Measurements from ENCODE around the gene PTPN7.

Gene PTPN7

GRCh38 chr1:202189918-202190715 is 29.7 kb upstream of the PTPN7 start:
- DNase-seq (ENCODE audit: low read depth in 2 of 2): peak in 1 of 2 donors; percentile 20
- H3K4me3 ChIP-seq (replicated peaks in 1 of 2; ENCODE audit: low read depth in 2 of 2, low read length in 2 of 2): no peak overlapping the region
- peak; percentile 31 for TF ChIP-seq CTCF (IDR thresholded peaks at IDR 0.05; ENCODE audit: low read depth, low read length)

- TF ChIP-seq CTCF (IDR thresholded peaks at IDR 0.05; ENCODE audit: low read depth, low read length): peak; percentile 66
- H3K4me3 ChIP-seq (replicated peaks in 1 of 2; ENCODE audit: low read depth in 2 of 2, low read length in 2 of 2): no peak overlapping the region
- DNase-seq (ENCODE audit: low read depth in 2 of 2): peak; percentile 64 to 65
Observed at GRCh38 chr1:202189001-202189790, 28.8 kb upstream of the PTPN7 start.

GRCh38 chr1:202187697-202188407 is 27.4 kb upstream of the PTPN7 start:
- DNase-seq (ENCODE audit: low read depth in 2 of 2): no peak
- no peak overlapping the region for H3K4me3 ChIP-seq (replicated peaks in 1 of 2; ENCODE audit: low read depth in 2 of 2, low read length in 2 of 2)
- TF ChIP-seq CTCF (IDR thresholded peaks at IDR 0.05; ENCODE audit: low read depth, low read length): no peak

GRCh38 chr1:202187041-202187671 is 26.8 kb upstream of the PTPN7 start:
- DNase-seq (ENCODE audit: low read depth in 2 of 2): no peak
- TF ChIP-seq CTCF (IDR thresholded peaks at IDR 0.05; ENCODE audit: low read depth, low read length): no peak
- H3K4me3 ChIP-seq (replicated peaks in 1 of 2; ENCODE audit: low read depth in 2 of 2, low read length in 2 of 2): no peak overlapping the region

- DNase-seq (ENCODE audit: low read depth in 2 of 2): no peak
- H3K4me3 ChIP-seq (replicated peaks in 1 of 2; ENCODE audit: low read depth in 2 of 2, low read length in 2 of 2): no peak overlapping the region
- no peak for TF ChIP-seq CTCF (IDR thresholded peaks at IDR 0.05; ENCODE audit: low read depth, low read length)
Observed at GRCh38 chr1:202186327-202186726, 25.9 kb upstream of the PTPN7 start.

GRCh38 chr1:202184750-202185460 is 24.5 kb upstream of the PTPN7 start:
- TF ChIP-seq CTCF (IDR thresholded peaks at IDR 0.05; ENCODE audit: low read depth, low read length): peak; percentile 91
- peak; percentile 85 to 89 for DNase-seq (ENCODE audit: low read depth in 2 of 2)
- no peak overlapping the region for H3K4me3 ChIP-seq (replicated peaks in 1 of 2; ENCODE audit: low read depth in 2 of 2, low read length in 2 of 2)

Data from cardiac fibroblast (primary cell).